Measurements from ENCODE around the gene TSHZ1.

TSHZ1 gene

DNA sequence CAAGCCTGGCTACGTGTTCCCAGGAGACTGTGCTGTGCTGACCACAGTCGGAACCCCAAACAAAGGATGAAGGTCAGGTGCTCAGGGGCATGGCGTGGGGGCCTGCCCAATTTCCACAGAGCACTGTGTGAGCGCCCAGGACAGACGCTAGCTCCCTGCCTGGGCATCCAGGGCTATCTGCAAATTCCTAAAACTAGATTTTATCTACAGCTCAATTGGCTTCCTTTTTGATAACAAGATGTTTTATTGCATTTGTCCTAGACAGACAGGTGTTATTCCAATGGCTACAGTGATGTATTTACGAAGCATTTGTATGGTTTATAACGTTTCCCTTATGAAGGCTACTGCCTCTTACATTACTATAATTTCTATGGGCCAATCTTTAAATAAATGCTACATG, 17.7 kb upstream of the TSHZ1 start:
- H3K4me3 Mint-ChIP-seq, result no peak overlapping the region
- H3K27me3 Mint-ChIP-seq, result no peaks in the 10 kb centered on the region
- DNase-seq (no peak), ATAC-seq (replicated peaks) (no peak)
- peaks cover 3 to 5% of the 10 kb centered on the region in 2 donors for H3K4me1 Mint-ChIP-seq (ENCODE audit: low read depth in 2 of 2)
- H3K9me3 Mint-ChIP-seq, result no peaks in the 10 kb centered on the region
- H3K27ac Mint-ChIP-seq, result no peak overlapping the region
- peaks cover 3% of the 10 kb centered on the region for H3K36me3 Mint-ChIP-seq (ENCODE audit: insufficient read depth)

DNA sequence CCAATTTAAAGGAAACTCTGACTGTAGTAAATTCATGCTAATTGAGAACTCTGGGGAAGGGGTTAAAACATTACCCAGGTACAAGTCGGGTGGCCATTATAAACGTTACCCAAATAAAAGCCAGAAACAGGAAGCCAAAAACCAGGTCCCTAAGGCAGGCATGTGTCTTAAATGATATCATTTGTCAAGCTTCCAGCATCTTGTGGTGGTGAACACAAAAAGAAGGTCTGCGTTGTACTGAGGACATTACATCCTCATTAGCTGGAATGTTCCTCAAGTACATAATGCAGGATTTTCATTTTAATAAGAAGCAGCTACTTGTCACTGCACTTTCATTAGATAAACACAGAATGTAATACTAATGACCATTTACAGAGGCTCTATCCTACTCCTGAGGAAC, 12.6 kb upstream of the TSHZ1 start:
- peaks cover 11% of the 10 kb centered on the region for H3K36me3 Mint-ChIP-seq (ENCODE audit: insufficient read depth)
- peaks cover 11 to 20% of the 10 kb centered on the region in 2 donors for H3K4me1 Mint-ChIP-seq (ENCODE audit: low read depth in 2 of 2)
- no peaks in the 10 kb centered on the region for H3K27me3 Mint-ChIP-seq
- ATAC-seq (replicated peaks) (no peak), DNase-seq (no peak)
- no peak overlapping the region for H3K4me3 Mint-ChIP-seq
- H3K9me3 Mint-ChIP-seq, result no peaks in the 10 kb centered on the region
- peak overlapping the region in 1 of 2 donors; percentile 79 for H3K27ac Mint-ChIP-seq

DNA sequence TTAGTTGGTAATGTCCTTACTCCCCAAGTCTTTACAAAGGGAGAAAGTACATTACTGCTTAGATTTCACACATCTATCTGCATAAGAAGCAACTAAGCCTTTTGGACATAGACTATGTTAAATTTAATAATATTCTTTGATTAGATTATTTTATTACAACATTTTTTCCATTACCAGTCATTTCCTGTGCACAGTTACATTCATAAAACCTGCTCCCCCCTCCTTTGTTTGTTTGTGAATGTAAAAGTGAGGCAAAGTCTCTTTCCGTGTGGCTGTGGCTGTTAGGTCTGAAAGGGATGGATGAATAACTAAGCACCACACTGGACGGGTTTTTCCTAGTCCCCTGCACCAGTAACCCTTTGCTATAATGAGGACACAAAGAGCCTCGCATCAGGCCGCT, 11.3 kb upstream of the TSHZ1 start:
- no peaks in the 10 kb centered on the region for H3K9me3 Mint-ChIP-seq
- DNase-seq (no peak), ATAC-seq (replicated peaks) (no peak)
- H3K4me3 Mint-ChIP-seq, result no peak overlapping the region
- peak overlapping the region in 1 of 2 donors; percentile 79 for H3K27ac Mint-ChIP-seq
- no peaks in the 10 kb centered on the region for H3K27me3 Mint-ChIP-seq
- H3K4me1 Mint-ChIP-seq (ENCODE audit: low read depth in 2 of 2), result peaks cover 11 to 25% of the 10 kb centered on the region in 2 donors
- peaks cover 11% of the 10 kb centered on the region for H3K36me3 Mint-ChIP-seq (ENCODE audit: insufficient read depth)

DNA sequence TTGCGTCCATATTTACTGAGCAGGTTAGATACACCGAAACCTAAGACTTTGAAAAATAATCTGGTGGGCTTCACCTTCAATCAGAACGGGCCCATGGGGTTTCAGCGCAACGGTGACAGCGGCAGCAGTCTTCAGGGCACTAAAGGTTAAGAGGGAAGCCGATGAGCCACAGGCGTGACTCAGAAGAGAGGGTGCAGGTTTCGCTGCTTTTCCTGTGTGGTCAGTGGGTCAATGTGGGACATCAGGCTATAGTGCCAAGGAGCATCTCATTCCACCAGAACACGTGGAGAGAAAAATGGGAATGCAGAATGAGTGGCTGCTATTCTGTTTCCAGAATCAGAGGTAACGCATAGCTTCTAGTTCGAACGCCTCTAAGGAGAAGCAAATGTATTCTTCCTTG, 10.5 kb upstream of the TSHZ1 start:
- DNase-seq (no peak), ATAC-seq (replicated peaks) (no peak)
- Mint-ChIP-seq H3K4me3 (no peak overlapping the region), H3K27me3 (no peaks in the 10 kb centered on the region), H3K4me1 (ENCODE audit: low read depth in 2 of 2) (peaks cover 13 to 28% of the 10 kb centered on the region in 2 donors), H3K9me3 (no peaks in the 10 kb centered on the region), H3K36me3 (ENCODE audit: insufficient read depth) (peaks cover 15% of the 10 kb centered on the region), H3K27ac (peak overlapping the region in 1 of 2 donors; percentile 79)

DNA sequence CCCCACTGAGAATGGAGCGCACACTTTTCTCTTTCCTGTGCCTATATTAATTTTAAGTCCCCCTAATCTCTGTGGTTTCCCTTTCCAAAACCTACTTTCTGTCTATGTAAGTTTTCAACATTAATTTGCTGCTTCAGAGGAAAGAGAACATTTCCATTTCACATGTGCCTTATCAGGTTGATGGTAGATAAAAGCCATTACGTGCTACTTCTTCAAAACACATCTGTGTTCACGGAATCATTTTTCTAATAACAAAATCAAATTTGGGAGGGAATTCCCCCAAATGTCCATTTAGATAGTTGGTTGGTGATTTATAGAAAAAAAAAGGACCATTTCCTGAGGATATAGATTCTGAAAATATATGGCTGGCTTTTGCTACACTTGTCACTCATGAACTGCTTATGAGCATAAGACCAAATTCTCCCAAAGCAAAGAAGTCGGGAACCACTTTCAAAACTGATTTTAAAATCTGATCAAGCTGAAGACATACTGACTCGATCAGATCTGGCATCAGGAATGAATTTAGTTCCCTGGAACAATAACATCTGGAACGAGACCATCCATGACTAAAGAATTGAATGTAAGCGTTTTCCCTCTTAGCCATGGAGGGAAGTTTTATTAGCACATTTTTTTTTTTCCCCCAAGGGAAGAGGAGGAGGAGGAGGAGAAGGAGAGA, 9.9 kb upstream of the TSHZ1 start:
- Mint-ChIP-seq H3K27ac (peak overlapping the region in 1 of 2 donors; percentile 11), H3K4me3 (no peak overlapping the region), H3K36me3 (ENCODE audit: insufficient read depth) (peaks cover 17% of the 10 kb centered on the region), H3K27me3 (no peaks in the 10 kb centered on the region), H3K4me1 (ENCODE audit: low read depth in 2 of 2) (peaks cover 18 to 34% of the 10 kb centered on the region in 2 donors), H3K9me3 (no peaks in the 10 kb centered on the region)
- DNase-seq (no peak), ATAC-seq (replicated peaks) (no peak)

DNA sequence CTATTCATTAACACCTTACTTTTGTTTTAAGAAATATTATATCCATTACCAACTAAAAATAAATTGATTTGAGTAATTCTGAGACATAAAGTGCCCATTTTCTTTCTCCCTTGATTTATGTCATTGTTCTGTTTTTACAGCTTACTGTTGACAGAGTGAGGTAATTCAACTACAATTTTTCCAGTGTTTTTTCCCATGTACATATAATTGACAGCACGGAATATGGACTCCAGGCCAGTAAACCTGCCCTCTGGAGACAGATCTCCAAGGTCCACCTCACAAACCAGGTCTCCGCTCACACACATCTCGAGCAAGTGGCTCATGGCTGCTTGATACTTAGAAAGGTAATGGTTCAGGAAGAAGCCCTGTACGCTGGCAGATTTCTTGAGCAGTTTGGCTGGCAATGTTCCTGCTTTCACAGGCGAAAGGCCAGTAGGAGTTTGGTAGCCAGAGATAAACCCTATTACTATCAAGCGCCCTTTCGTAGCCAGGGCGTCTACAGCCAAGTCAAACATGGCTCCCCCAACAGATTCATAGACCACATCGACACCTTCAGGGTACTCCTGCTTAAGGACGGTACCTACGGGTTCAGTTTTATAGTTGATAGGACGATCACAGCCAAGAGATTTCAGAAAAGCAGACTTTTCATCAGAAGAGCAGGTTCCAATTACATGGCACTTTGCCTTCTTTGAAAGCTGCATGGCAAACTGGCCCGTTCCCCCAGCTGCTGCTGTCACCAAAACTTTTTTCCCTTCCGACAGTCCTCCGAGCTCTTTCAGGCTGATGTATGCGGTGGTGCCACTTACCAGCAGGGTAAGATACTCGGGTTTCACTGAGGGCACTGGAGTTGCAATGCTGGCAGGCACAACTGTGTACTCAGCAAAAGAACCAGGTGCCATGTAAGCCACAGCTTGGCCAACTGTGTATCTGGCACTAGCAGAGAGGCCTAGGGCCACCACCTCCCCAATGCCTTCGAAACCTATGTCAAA, 9.0 kb upstream of the TSHZ1 start:
- peak overlapping the region in 1 of 2 donors; percentile 26 for H3K27ac Mint-ChIP-seq

DNA sequence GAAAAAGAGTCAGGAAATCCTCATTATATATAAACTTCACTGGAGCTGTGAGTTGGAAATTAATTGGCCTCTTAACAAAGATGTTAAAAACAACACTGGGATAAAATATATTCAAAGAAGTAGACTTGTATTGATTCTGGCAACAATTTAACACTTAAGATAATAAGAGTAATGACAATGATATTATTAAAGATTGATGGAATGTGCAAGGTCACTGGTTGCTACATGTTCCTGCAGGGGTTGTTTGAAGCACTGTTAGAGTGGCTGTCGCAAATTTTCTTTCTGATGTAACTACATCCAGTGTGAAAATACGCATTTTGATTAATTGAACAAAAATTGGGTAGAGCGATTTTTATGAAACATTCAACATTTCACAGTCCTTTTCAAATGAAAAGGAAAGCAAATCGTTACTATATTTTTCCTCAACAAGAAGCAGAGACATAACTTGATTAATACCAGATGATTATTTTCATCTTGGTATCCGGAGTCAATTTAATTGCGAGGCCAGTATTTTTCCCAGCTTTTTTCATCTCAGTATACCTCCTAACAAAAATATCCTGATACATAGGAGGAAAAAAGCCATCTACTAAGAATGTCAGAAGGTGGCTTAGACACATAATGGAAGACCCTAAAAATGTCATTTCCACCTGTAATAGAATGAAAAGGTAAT, 7.8 kb upstream of the TSHZ1 start:
- no peak for ATAC-seq (replicated peaks)
- no peaks in the 10 kb centered on the region for H3K9me3 Mint-ChIP-seq
- H3K27me3 Mint-ChIP-seq, result no peaks in the 10 kb centered on the region
- H3K4me1 Mint-ChIP-seq (ENCODE audit: low read depth in 2 of 2), result peaks cover 33 to 55% of the 10 kb centered on the region in 2 donors
- no peak overlapping the region for H3K4me3 Mint-ChIP-seq
- peaks cover 21% of the 10 kb centered on the region for H3K36me3 Mint-ChIP-seq (ENCODE audit: insufficient read depth)
- no peak for DNase-seq
- H3K27ac Mint-ChIP-seq, result no peak overlapping the region

More for the DNA sequence above, 9.0 kb upstream of the TSHZ1 start:
- Mint-ChIP-seq H3K4me1 (ENCODE audit: low read depth in 2 of 2) (peaks cover 24 to 42% of the 10 kb centered on the region in 2 donors), H3K36me3 (ENCODE audit: insufficient read depth) (peaks cover 17% of the 10 kb centered on the region), H3K27me3 (no peaks in the 10 kb centered on the region), H3K4me3 (no peak overlapping the region), H3K9me3 (no peaks in the 10 kb centered on the region)
- DNase-seq (no peak), ATAC-seq (replicated peaks) (no peak)

DNA sequence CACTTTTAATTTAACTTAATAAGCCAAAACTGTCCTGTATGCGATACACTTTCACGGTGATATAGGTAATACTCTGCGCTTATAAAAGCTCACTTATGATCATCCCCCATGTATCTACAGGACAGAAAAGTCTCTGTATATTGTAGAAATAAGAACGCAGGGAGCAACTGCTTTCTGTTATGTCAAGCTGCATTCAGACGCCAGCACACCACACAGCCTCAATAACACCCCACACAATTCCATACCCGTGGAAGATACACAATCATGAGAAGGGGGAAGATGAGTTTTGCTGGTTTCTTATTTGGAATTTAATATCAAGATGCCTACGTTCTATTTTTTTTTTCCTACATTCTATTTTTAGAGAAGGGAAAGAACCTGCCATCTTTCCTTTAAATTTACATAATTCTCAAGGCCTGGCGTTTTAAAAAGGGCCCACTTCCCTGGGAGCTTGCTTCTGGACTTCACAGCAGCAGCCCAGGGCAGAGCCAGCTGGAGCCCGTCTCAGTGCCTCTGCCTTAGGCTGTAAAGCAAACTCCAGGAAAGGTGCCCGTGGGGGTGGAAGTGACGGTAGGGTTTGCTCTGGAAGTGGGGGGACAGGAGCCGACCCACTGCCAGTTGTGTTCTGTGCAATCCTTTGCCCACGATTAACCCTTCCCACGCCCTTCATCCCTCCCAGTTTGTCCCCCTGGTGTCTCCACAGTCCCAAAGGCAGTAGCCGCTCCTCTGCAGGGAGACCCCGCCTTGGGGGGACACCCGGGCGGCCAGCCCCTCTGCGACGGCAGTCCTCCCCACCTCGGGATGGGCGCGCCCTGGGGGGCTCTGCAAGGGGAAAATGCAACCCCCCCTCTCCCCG, 7.0 kb upstream of the TSHZ1 start:
- peaks cover 28% of the 10 kb centered on the region for H3K36me3 Mint-ChIP-seq (ENCODE audit: insufficient read depth)

DNA sequence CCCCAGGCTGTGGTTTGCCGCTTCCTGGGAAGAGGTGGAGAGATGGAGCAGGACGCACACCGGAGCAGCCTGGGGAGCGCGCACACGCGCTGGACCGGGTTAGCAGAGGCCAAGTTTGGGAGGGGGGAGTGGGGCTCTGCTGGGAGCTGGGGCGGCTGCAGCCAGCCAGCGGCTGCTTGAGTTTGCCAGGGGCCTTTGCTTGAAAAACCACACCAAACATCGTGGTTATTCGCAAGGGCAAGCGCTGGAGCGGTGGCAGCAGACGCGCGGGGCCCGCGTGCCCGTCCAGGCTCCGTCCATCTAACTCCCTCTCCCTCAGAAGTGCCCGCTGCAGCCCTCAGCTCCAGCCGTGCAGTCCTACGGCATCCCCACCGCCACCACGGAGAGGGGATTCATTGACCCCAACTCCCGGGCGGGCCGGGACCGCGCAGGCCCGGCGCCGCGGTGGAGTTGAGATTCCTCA, 6.3 kb upstream of the TSHZ1 start:
- Mint-ChIP-seq H3K27ac (no peak overlapping the region), H3K4me1 (ENCODE audit: low read depth in 2 of 2) (peaks cover 35 to 54% of the 10 kb centered on the region in 2 donors), H3K4me3 (peak overlapping the region in 1 of 2 donors; percentile 100), H3K36me3 (ENCODE audit: insufficient read depth) (peaks cover 32% of the 10 kb centered on the region), H3K9me3 (no peaks in the 10 kb centered on the region), H3K27me3 (no peaks in the 10 kb centered on the region)
- no peak for DNase-seq
- no peak for ATAC-seq (replicated peaks)

More for the DNA sequence above, 7.0 kb upstream of the TSHZ1 start:
- no peak for DNase-seq
- Mint-ChIP-seq H3K9me3 (no peaks in the 10 kb centered on the region), H3K27ac (no peak overlapping the region), H3K4me1 (ENCODE audit: low read depth in 2 of 2) (peaks cover 35 to 54% of the 10 kb centered on the region in 2 donors), H3K27me3 (no peaks in the 10 kb centered on the region), H3K4me3 (peak overlapping the region in 1 of 2 donors; percentile 42)
- ATAC-seq (replicated peaks), result no peak

DNA sequence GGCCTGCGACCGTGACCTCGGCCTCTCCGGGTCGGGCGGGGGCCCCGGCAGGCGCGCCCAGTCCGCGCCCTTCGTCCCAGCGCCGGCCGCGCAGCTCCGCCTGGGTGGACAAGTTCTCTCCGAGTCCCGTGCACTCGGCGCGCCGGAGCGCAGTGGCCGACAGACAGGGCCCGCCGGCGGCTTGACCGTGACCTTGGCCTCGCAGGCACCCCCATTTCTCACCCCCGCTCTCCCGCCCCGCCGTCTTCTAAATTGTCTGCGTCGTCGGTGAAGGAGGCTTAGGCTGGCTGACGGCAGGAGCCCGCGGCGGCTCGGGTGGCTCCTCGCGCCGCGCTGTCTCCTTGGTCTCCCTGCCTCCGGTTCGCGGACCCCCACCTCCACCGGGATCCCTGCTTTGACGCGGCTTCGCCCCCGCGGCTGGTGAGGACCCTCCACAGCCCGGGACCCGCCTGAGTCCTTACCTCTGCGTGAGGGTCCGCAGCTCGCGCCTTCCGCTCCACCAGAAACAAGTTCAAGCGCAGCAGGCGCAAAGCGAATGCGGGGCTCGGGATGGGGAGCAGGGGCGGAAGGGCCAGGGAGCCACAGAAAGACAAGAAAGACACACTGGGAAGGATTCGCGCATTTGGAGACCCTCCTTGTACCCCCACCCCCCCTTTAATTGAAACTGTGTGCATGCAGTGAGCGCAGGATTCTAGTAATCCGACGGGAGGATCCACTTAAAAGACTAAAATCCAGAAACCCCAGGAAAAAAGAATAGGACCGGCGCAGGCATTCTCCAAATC, 5.7 kb upstream of the TSHZ1 start:
- Mint-ChIP-seq H3K36me3 (ENCODE audit: insufficient read depth) (peaks cover 35% of the 10 kb centered on the region), H3K4me3 (peak overlapping the region; percentile 99 to 100), H3K27me3 (no peaks in the 10 kb centered on the region), H3K9me3 (no peaks in the 10 kb centered on the region), H3K4me1 (ENCODE audit: low read depth in 2 of 2) (peaks cover 30 to 52% of the 10 kb centered on the region in 2 donors), H3K27ac (peak overlapping the region in 1 of 2 donors; percentile 41)
- ATAC-seq (replicated peaks) (no peak), DNase-seq (no peak)

DNA sequence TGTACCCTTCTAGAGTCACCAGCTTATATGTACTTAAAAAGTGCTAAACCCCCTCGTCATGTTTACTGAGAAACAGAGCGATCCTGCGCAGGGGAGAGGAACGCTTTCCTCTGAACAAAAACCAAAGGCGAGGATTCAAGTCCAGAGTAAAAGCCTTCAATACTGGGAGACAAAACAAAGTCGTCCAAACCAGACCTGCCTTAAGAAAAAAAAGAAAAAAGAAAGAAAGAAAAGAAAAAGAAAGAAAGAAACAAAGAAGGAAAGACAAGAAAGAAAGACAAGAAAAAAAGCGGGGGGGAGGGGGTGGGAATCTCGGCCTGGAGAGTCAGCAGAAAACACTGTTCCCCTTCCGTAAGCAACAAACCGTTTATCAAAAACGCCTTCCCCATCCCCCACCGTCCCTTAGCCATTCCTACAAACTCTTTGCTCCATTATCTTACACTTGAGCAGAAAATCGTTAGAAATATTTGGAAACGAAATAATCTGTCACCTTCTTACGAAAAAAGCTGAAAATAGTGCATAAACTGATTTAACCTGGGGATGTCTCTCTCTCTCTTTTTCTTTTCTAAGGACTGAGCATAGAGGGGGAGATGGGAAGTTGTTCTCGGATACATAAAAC, 5.0 kb upstream of the TSHZ1 start:
- Mint-ChIP-seq H3K4me3 (peak overlapping the region; percentile 99 to 100), H3K9me3 (no peaks in the 10 kb centered on the region), H3K27ac (peak overlapping the region in 1 of 2 donors; percentile 83), H3K36me3 (ENCODE audit: insufficient read depth) (peaks cover 40% of the 10 kb centered on the region), H3K4me1 (ENCODE audit: low read depth in 2 of 2) (peaks cover 32 to 56% of the 10 kb centered on the region in 2 donors), H3K27me3 (no peaks in the 10 kb centered on the region)
- DNase-seq (no peak), ATAC-seq (replicated peaks) (no peak)
